ENCODE measurements around the gene LTBP1.

Gene LTBP1

DNA sequence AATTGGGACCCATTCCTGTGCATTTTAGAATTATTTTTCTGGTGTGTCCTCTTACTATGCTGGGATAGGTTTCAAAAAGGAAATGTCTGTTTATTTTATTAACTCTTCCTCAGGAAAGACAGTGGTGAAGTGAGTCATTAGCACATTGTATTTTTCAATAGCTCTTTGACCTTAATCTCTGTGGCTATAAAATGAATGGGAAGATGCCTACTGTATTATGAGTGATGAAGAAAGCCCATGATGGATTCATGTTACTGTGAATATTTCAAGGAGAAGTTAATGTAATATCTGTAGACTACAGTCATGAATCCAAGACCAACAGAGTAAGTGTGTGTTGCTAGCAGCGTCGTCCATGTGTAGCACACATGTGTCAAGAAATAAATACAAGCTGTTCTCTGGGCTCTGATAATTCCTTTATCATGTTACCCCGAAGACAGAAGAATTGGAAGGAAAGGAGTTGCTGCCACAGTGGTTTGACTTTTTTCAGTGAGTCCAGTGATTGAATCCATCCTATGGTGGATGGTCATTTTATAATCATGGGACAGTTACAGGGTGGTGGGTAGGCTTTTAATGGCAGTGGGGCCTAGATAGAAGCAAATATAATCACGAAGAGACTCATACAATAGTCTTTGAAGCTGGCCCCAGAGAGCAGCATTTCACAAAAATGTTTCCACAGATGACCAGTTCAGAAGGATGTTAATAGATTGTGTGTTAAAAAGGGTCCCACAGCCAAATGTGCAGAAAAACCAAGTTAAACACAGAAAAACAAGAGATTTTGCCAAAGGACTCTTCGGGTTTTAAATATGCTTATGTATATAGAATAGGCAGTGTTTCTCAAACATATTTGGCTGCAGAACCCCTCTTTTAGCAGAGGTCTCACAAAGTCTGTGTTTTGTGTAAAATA, 290.0 kb downstream of the LTBP1 start:
- DNase-seq, result no peak

GRCh38 chr2:33238111-33238510, 291.4 kb downstream of the LTBP1 start:
- no peak for DNase-seq

GRCh38 chr2:33240178-33240577, 293.4 kb downstream of the LTBP1 start:
- DNase-seq, result no peak

DNA sequence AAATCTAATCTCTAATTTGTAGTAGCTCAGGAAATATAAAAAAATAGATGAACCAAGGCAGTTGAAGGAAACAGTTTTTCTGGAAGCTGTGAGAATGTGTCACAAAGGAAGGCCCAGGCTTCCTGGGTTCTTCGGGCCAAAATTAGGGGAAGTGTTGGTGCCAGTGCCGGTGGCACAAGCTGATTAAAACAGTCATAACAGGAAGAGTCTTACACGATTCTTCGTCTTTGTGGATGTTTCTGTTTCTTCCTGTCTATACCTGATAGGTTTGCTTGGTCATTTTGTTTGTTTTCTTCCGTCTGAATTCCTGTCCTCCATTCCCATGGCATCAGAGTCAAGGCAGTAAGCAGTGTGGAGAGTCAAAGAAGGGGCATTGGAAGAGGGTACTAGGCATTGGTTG, 294.3 kb downstream of the LTBP1 start:
- DNase-seq, result no peak

DNA sequence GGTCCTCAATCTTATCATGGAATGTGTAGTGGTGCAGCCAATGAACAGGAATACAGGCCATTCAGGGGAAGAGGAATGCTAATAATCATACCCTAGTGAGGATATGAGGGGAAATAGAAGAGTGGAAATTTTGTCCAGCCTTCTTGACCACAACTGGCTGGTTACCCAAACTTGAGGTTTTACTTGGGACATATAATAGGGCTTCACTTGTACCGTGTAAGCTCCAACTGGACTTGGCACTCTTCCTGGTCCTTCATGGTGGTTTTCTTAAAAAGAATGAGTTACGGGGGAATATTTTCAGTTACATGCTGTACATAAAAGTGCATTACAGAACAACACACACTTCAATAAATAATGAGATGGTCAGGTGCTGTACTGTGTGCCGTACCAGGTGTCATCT, 294.8 kb downstream of the LTBP1 start:
- DNase-seq, result no peak

DNA sequence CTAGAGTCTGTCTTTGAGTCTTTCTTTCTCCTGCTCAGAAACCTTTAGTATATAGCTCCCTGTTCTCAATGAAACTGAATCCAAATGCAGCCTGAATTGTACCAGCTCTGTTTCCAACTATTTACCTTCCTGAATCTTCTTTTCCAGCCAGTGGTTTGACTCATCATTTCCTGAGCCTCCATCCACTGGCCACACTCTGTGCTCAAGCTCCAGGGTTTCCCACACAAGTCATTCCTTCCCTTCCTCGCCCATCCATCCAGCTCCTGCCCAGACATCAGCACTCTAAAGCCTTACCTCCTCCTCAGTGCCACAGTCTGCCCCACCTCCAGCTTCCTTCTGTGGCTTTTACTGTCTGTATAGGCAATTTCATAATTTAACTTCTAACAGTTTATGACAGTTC, 296.1 kb downstream of the LTBP1 start:
- DNase-seq, result no peak

- no peak for DNase-seq
Observed at GRCh38 chr2:33246432-33246831, 299.7 kb downstream of the LTBP1 start.

- DNase-seq, result no peak
Observed at GRCh38 chr2:33247365-33247764, 300.6 kb downstream of the LTBP1 start.

DNA sequence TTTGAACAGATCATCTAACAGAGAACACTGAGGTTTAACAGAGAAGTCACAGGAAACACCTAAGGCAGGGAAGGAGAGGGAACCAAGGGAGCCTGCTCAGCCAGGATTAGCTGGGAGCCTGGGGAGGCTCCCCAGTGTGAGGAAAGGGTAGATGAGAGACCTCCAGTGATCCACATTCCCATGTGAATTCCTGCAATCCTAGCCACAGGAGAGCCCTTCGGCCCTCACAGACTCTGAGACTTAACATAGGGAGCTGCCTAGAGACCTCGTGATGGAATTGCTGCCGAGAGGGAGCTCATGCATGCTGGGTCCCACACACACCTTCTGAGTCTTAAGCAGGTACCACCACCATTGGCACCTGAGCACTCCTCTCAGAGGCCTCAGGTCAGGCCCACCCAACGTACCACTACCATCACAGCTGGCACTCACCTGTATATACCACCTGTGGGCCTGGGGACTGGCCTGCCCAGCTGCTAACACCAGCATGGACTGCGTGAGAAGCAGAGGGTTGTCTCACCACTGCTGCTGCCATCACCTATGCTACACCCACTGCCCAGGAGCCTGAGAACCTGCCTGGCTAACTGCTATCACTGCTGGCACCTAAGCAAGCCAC, 303.8 kb downstream of the LTBP1 start:
- no peak for DNase-seq

- DNase-seq, result no peak
Observed at GRCh38 chr2:33256162-33256755, 309.5 kb downstream of the LTBP1 start.

- DNase-seq, result no peak
Observed at GRCh38 chr2:33258387-33258786, 311.6 kb downstream of the LTBP1 start.

DNA sequence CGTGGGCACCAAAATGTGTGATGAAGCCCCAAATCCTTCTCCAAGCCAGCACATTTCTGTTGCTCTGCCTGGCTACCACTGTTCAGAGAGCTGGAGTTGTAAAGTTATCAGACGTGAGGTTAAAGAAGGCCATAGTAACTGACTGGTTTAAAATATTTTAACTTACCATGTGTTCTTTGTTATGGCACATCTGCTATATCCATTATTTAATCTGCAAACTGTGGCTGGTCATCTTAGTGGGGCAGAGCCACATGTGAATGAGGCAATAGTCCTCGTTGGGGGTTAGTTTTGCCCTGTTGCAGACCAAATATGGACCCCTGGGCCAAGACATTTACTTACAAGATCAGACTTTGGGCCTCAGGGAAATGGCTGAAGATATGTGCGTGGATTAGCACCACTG, 315.3 kb downstream of the LTBP1 start:
- no peak for DNase-seq

DNA sequence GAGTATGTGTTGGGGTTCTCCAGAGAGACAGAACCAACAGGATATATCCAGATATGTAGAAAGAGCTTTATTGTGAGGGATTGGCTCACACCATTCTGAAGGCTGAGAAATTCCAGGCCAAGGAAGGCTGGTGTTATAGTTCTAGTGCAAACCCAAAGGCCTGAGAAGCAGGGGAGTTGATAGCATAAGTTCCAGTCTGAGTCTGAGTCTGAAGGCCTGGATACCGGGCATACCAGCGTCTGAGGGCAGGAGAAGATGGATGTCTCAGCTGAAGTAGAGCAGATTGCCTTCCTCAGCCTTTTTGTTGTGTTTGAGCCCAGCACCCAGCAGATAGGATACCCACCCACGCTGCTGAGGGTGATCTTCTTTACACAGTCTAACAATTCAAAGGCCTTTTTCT, 318.0 kb downstream of the LTBP1 start:
- DNase-seq, result no peak

DNA sequence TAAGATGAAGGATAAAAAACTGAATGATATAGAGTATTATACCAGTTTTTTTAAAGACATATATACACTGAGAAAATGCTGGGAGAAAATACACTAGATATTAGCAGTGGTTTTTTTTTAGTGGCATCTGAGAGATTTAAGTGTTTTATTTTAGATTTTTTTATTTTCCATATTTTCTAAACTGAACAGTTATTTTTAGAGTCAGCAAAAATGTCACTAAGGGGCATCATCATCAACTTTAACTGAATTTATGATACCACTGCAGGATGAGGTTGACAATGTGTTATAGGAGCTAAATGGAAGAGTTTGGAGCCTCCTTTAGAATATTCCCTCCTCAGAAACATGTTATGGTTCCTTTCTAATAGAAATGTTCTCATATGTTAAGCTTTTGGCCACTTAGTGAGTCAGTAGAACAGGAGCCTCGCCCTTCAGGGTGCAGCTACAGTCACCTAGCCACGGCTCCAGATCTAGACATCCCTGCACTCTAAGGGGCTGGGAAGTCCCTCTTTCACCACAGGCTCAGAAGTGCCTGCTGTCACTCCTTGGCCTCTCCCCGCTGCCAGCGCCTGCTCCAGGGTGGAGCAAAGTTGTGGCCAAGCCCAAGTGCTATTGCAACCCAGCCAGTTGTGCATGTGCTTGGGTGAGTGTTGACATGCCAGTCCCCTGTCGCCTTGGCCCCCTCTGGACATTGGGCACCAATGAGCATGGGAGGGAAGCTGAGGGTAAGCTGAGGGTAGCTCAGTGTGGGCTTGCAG, 319.0 kb downstream of the LTBP1 start:
- no peak for DNase-seq

DNA sequence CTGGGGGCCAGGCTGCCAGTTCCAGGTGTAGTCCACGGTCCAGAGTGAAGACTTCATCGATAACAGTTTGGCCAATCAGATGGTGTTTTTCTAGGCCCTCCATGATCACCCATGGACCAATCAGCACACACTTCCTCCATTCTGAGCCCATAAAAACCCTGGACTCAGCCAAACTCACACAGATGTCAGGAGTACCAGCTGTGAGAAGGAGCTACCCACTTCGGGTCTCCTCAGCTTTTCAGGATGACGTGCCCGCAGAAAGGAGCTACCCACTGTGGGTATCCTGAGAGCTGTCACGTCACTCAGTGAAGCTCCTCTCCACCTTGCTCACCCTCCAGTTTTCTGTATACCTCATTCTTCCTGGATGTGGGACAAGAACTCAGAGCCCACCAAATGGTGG, 319.7 kb downstream of the LTBP1 start:
- no peak for DNase-seq

DNA sequence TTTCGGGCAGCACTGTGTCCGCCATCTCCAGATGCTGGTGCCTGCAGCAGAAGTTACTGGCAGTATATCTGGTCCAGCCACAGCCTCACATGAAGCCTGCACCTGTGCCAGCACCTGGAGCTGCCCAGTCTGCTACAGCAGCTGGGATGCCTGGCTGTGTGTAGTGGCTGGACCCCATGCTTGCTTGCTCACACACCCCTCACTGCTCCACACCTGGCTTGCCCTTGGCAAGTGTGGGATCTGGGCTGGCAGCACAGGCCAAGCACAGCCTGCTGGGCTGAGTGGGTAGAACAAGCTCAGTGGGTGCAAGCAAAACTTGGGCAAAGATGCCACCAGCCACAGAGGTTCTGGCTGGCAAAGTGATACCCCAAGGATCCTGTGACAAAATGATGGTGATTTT, 320.3 kb downstream of the LTBP1 start:
- DNase-seq, result no peak

DNA sequence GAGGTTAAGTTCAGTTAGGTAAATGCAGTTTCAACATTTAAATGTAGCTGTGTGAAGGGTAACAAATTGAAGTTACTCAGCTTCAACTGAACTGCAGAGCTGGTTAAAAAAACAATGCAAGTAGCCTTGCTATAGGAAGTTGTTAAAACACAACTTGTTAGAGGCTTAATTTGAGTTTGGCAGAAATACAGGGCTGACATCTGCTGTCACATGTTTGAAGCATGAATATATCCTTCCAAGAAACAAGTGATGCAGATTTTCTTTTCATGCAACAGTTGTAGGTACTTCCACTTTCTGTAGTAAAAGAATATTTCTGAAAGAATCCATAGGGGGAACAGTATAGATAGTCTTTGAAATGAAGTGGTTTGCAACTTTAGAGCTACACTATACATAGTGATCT, 321.0 kb downstream of the LTBP1 start:
- peak in 1 of 2 experiments; percentile 17 for DNase-seq

GRCh38 chr2:33268246-33268831, 321.6 kb downstream of the LTBP1 start:
- no peak for DNase-seq

DNA sequence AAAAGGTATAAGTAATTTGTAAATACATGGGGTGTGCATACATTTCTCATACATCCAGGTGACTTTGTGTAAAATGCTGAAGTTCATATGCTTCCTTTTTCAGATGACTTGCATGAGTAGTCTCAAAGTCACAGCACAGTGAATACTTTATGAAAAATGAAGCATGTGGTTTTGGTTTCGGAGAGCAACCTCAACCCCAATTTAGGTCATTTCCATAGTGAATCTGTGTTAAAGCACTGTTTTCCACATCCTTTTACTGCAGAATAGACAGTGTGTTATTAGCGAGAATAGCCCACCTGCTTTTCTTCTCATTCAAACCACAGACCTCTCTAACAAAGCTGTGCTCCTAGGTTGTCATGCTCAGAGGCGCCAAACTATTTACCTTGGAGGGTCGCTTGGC, 325.2 kb downstream of the LTBP1 start:
- no peak for DNase-seq

- no peak for DNase-seq
Observed at GRCh38 chr2:33273479-33273878, 326.7 kb downstream of the LTBP1 start.

DNA sequence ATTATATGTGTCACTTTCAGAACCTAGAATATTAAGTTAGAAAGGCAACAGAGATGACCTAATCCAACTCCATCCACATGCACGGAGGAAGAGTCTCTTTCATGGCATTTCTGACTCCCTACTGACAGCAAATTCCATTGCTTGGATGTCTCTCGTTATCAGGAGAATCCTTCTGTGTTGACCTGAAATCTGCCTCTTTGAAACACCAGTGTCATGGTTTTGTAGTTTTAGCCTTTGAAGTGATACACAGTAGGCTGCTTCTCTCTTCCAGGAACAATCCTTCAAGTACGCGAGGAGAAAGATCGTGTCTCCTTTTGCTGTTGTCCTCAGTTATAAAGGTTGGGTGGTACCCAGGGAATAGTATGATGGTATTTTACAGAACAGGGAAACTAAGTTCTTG, 327.8 kb downstream of the LTBP1 start:
- no peak for DNase-seq

DNA sequence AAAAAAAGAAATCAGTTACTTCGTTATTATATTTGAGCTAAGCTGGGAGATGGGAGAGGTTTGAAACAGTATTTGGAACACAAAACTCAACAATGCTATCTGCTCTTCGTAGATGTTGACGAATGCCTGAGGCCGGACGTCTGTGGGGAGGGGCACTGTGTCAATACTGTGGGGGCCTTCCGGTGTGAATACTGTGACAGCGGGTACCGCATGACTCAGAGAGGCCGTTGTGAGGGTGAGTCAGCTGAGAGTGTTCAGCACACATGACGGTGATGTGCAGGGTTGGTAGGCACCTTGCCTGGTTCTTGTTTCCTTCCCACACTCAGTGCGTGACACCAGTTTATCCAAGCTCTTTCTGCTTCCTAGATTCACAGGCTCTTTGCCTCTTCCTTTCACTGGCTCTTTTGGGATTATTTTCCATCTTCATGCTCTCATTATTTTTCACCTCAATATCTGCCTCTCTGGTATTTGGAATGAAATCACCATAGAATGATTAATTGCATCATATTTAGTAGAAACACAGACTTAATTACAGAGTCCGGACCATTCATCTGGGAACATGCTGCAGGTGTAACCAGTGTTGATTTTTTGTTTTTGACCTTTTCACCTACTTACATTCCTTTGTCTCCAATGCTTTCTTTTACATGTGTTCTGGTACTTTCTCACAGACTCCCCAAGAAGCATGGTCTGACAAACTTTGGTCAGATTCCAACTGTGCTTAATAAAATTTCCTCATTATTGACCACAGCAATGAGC, 329.1 kb downstream of the LTBP1 start:
- no peak for DNase-seq

Measured in NCI-H524 (cell line).